Measurements from ENCODE around the gene QRFP. TPM values are rescaled to one million over a fixed set of nuclear protein-coding genes. Genes with fewer than 3 reads are reported as not detected.

The QRFP gene
- total RNA-seq, 2 donors from 2014 or later: not detected

- Histone ChIP-seq H3K36me3 (peaks cover 26% of the 10 kb centered on the region), H3K4me1 (peaks cover 0 to 43% of the 10 kb centered on the region in 2 donors), H3K27me3 (no peaks in the 10 kb centered on the region), H3K9me3 (no peaks in the 10 kb centered on the region), H3K4me3 (no peak overlapping the region), H3K27ac (peak overlapping the region; percentile 54 to 77)
- DNase-seq (ENCODE audit: low spot score): no peak
- TF ChIP-seq CTCF (IDR thresholded peaks at IDR 0.05): no peak
These were observed 35.0 kb downstream of the QRFP start for GRCh38 chr9:130861372-130862180.

- H3K4me1 ChIP-seq: peaks cover 0 to 43% of the 10 kb centered on the region in 2 donors
These were observed 35.9 kb downstream of the QRFP start for GRCh38 chr9:130860458-130861316.

DNA sequence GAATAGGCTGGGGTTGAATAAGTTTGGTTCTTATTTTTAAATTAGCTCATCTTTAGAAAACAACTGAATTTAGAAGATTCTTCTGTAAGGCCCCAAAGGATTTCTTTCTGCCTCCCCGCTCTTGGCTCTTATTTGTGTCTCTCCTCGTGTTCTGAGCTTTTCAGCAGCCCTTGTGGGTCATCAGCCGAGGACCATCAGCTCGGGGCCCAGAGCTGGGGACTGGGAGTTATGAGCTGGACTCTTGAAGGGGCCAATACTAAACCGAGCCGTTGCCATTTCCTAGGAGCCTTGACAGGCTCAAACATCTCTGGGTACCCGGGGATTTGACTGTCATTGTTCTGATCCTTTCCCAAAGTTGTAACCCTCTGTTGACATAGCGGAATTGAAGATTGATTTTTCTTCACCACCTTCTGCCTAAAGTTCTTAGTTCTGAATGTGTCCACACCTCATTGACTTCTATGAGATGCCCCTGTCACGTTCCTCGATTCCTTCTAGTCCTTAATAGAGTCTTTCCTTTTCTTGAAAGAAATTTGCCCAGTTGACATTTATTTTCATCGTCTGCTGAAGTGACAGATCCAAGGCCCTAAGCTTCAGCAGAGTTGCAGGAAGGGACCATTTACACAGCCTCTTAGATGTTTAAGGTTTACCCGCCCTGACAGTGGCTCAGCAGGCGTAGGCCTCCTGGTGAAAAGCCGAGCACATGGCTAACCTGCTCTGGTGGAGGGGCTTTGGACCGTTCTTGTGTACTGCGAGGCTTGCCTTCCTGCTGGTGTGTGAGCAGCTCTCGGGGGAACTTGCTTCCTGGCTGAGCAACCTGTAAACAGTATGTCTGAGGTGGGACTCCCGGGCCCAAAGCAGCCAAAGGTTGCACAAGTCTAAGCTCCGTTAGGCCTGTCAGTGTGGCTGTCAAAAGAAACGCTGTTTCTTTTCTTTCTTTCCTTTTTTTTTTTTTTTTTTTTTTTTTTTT lies 37.6 kb downstream of the QRFP start:
- no peaks in the 10 kb centered on the region for H3K27me3 ChIP-seq
- H3K27ac ChIP-seq: peak overlapping the region; percentile 60 to 79
- no peaks in the 10 kb centered on the region for H3K9me3 ChIP-seq
- H3K36me3 ChIP-seq: peaks cover 50% of the 10 kb centered on the region
- no peak for DNase-seq (ENCODE audit: low spot score)
- no peak for TF ChIP-seq CTCF (IDR thresholded peaks at IDR 0.05)
- no peak overlapping the region for H3K4me3 ChIP-seq
- peaks cover 0 to 43% of the 10 kb centered on the region in 2 donors for H3K4me1 ChIP-seq

More at GRCh38 chr9:130860458-130861316, 35.9 kb downstream of the QRFP start:
- peak; percentile 17 to 73 for TF ChIP-seq CTCF (IDR thresholded peaks at IDR 0.05)
- Histone ChIP-seq H3K4me3 (no peak overlapping the region), H3K27ac (peak overlapping the region; percentile 54 to 77), H3K36me3 (peaks cover 35% of the 10 kb centered on the region), H3K27me3 (no peaks in the 10 kb centered on the region), H3K9me3 (no peaks in the 10 kb centered on the region)
- peak; percentile 98 for DNase-seq (ENCODE audit: low spot score)

- Histone ChIP-seq H3K4me3 (no peak overlapping the region), H3K27me3 (no peaks in the 10 kb centered on the region), H3K36me3 (peaks cover 41% of the 10 kb centered on the region), H3K27ac (peak overlapping the region; percentile 60 to 79), H3K4me1 (peaks cover 0 to 40% of the 10 kb centered on the region in 2 donors), H3K9me3 (no peaks in the 10 kb centered on the region)
- DNase-seq (ENCODE audit: low spot score): peak; percentile 91
- no peak for TF ChIP-seq CTCF (IDR thresholded peaks at IDR 0.05)
These were observed 38.5 kb downstream of the QRFP start for GRCh38 chr9:130857864-130858738.

All from right atrium auricular region (tissue), 2 donors.